Measurements from ENCODE around the gene SAMD14. TPM values are rescaled to one million over a fixed set of nuclear protein-coding genes. Genes with fewer than 3 reads are reported as not detected.

SAMD14 gene
- total and polyA plus RNA-seq, 10 of the 15 experiments (the other 5 are each of a cell fraction or from before 2014, with no cell fraction given) = 0.06 to 1.7 (median 0.25) TPM; not detected in 3

DNA sequence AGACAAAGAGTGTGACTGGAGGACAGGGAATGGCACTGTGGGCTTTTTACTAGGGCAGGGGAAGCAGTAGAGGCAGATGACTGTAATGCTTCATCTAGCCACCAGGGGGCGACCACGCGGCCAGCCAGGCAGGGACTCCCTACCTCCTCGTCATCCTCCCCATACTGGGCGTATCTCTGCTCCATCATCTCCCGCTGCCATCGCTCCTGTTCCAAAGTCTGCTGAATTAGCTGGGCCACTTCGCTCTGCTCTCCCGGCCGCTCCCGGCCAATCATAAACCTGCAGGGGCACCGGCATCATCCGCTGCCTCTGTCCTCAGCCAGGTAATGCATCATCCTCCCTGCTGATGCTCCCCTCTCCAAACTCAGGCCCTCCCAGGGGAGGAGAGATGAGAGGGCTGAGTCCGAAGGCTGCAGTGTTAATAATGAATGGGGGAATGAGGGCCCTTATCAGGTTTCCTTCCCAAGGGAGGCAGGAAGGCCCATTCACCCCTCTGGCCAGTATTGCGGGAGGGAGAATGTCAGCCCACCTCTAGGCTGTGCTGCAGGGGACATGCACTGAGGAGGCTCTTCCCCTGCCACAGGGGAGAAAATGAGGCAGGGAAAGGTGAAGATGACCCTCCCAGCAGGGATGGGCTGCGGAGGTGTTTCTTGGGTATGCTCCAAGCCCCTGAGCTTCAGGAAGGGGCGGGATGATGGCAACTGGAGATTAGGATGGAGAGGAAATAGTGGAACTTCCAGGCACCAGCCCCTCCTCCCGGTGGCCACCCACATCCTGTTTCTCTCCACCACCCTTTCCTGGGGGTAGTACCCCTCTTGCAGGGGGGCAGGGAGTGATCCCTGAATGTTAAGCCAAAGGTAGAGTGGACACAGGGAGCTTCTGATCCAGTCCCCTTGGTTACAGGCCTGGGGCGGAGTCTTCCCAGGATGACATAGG, 10.3 kb upstream of the SAMD14 start (continued):
- TF ChIP-seq, protein P1, sequence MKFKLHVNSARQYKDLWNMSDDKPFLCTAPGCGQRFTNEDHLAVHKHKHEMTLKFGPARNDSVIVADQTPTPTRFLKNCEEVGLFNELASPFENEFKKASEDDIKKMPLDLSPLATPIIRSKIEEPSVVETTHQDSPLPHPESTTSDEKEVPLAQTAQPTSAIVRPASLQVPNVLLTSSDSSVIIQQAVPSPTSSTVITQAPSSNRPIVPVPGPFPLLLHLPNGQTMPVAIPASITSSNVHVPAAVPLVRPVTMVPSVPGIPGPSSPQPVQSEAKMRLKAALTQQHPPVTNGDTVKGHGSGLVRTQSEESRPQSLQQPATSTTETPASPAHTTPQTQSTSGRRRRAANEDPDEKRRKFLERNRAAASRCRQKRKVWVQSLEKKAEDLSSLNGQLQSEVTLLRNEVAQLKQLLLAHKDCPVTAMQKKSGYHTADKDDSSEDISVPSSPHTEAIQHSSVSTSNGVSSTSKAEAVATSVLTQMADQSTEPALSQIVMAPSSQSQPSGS (IDR thresholded peaks at IDR 0.05; ENCODE audit: low read length) = no peak
- TF ChIP-seq MTA2 (IDR thresholded peaks at IDR 0.05; ENCODE audit: low read depth) (no peak), BCL11A (IDR thresholded peaks at IDR 0.05; ENCODE audit: low read depth, low read length) (no peak), SIN3A (IDR thresholded peaks at IDR 0.05; ENCODE audit: low read depth, low read length) (no peak), FOS (IDR thresholded peaks at IDR 0.05; ENCODE audit: borderline replicate concordance, extremely low read depth, insufficient read length) (no peak), SIX5 (IDR thresholded peaks at IDR 0.05; ENCODE audit: low read depth, low read length, severe bottlenecking) (no peak), BRCA1 (IDR thresholded peaks at IDR 0.05; ENCODE audit: low read depth, low read length) (no peak), SUZ12 (IDR thresholded peaks at IDR 0.05; ENCODE audit: unreplicated experiment) (no peak), NFYA (IDR thresholded peaks at IDR 0.05; ENCODE audit: borderline replicate concordance, low read depth, low read length) (no peak), CEBPB (IDR thresholded peaks at IDR 0.05; ENCODE audit: borderline replicate concordance in 1 of 2, low read depth in 2 of 2, low read length in 2 of 2) (no peak), HDAC6 (IDR thresholded peaks at IDR 0.05; ENCODE audit: unreplicated experiment) (no peak), NR2C2 (IDR thresholded peaks at IDR 0.05; ENCODE audit: borderline replicate concordance, control insufficient read depth, insufficient read length, low read depth) (no peak), FOXK2 (IDR thresholded peaks at IDR 0.05) (no peak), RBBP5 (conservative IDR thresholded peaks at IDR 0.05) (no peak)
- TF ChIP-seq, protein P2, sequence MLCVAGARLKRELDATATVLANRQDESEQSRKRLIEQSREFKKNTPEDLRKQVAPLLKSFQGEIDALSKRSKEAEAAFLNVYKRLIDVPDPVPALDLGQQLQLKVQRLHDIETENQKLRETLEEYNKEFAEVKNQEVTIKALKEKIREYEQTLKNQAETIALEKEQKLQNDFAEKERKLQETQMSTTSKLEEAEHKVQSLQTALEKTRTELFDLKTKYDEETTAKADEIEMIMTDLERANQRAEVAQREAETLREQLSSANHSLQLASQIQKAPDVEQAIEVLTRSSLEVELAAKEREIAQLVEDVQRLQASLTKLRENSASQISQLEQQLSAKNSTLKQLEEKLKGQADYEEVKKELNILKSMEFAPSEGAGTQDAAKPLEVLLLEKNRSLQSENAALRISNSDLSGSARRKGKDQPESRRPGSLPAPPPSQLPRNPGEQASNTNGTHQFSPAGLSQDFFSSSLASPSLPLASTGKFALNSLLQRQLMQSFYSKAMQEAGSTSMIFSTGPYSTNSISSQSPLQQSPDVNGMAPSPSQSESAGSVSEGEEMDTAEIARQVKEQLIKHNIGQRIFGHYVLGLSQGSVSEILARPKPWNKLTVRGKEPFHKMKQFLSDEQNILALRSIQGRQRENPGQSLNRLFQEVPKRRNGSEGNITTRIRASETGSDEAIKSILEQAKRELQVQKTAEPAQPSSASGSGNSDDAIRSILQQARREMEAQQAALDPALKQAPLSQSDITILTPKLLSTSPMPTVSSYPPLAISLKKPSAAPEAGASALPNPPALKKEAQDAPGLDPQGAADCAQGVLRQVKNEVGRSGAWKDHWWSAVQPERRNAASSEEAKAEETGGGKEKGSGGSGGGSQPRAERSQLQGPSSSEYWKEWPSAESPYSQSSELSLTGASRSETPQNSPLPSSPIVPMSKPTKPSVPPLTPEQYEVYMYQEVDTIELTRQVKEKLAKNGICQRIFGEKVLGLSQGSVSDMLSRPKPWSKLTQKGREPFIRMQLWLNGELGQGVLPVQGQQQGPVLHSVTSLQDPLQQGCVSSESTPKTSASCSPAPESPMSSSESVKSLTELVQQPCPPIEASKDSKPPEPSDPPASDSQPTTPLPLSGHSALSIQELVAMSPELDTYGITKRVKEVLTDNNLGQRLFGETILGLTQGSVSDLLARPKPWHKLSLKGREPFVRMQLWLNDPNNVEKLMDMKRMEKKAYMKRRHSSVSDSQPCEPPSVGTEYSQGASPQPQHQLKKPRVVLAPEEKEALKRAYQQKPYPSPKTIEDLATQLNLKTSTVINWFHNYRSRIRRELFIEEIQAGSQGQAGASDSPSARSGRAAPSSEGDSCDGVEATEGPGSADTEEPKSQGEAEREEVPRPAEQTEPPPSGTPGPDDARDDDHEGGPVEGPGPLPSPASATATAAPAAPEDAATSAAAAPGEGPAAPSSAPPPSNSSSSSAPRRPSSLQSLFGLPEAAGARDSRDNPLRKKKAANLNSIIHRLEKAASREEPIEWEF (IDR thresholded peaks at IDR 0.05; ENCODE audit: insufficient replicate concordance, low read depth, low read length) = no peak
- TF ChIP-seq, protein P3, sequence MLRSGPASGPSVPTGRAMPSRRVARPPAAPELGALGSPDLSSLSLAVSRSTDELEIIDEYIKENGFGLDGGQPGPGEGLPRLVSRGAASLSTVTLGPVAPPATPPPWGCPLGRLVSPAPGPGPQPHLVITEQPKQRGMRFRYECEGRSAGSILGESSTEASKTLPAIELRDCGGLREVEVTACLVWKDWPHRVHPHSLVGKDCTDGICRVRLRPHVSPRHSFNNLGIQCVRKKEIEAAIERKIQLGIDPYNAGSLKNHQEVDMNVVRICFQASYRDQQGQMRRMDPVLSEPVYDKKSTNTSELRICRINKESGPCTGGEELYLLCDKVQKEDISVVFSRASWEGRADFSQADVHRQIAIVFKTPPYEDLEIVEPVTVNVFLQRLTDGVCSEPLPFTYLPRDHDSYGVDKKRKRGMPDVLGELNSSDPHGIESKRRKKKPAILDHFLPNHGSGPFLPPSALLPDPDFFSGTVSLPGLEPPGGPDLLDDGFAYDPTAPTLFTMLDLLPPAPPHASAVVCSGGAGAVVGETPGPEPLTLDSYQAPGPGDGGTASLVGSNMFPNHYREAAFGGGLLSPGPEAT (IDR thresholded peaks at IDR 0.05; ENCODE audit: low read depth) = no peak
- TF ChIP-seq, protein P4, sequence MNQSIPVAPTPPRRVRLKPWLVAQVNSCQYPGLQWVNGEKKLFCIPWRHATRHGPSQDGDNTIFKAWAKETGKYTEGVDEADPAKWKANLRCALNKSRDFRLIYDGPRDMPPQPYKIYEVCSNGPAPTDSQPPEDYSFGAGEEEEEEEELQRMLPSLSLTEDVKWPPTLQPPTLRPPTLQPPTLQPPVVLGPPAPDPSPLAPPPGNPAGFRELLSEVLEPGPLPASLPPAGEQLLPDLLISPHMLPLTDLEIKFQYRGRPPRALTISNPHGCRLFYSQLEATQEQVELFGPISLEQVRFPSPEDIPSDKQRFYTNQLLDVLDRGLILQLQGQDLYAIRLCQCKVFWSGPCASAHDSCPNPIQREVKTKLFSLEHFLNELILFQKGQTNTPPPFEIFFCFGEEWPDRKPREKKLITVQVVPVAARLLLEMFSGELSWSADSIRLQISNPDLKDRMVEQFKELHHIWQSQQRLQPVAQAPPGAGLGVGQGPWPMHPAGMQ (IDR thresholded peaks at IDR 0.05; ENCODE audit: borderline replicate concordance) = no peak
- TF ChIP-seq, protein P5, sequence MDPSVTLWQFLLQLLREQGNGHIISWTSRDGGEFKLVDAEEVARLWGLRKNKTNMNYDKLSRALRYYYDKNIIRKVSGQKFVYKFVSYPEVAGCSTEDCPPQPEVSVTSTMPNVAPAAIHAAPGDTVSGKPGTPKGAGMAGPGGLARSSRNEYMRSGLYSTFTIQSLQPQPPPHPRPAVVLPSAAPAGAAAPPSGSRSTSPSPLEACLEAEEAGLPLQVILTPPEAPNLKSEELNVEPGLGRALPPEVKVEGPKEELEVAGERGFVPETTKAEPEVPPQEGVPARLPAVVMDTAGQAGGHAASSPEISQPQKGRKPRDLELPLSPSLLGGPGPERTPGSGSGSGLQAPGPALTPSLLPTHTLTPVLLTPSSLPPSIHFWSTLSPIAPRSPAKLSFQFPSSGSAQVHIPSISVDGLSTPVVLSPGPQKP (IDR thresholded peaks at IDR 0.05; ENCODE audit: low read depth, low read length) = no peak

Data from GM12878 (cell line).